ENCODE measurements around the gene LAMC2. TPM values are rescaled to one million over a fixed set of nuclear protein-coding genes. Genes with fewer than 3 reads are reported as not detected.

LAMC2 gene
- total and polyA plus RNA-seq, 10 of the 15 experiments (the other 5 are each of a cell fraction or from before 2014, with no cell fraction given) = 0.27 to 1.5 (median 0.92) TPM

GRCh38 chr1:183209533-183210158 lies 23.6 kb downstream of the LAMC2 start:
- no TSS peak for BruUV-seq (replicated peaks)
- Histone ChIP-seq H3K27me3 (replicated peaks in 1 of 2; ENCODE audit: control insufficient read depth in 2 of 2, insufficient read depth in 2 of 2, low read length in 1 of 2) (no peaks in the 10 kb centered on the region; a peak in 1 of 4 replicates), H4K20me1 (ENCODE audit: control insufficient read depth, insufficient read depth) (no peaks in the 10 kb centered on the region), H3K4me3 (no peak overlapping the region), H3K4me1 (ENCODE audit: control insufficient read depth, insufficient read depth, low read length) (no peaks in the 10 kb centered on the region), H2AFZ (ENCODE audit: control insufficient read depth, low read depth, low read length) (0 out of 2 replicates have a peak overlapping the region, but pooled peaks have one; percentile 15), H3K79me2 (ENCODE audit: control insufficient read depth, insufficient read depth, low read length) (no peaks in the 10 kb centered on the region), H3K9ac (ENCODE audit: control insufficient read depth, insufficient read depth, low read length) (no peak overlapping the region), H3K4me2 (ENCODE audit: control insufficient read depth, insufficient read depth) (no peak overlapping the region), H3K9me3 (replicated peaks; ENCODE audit: control insufficient read depth, insufficient read depth, low read length) (no peaks in the 10 kb centered on the region), H3K27ac (ENCODE audit: control insufficient read depth, insufficient read depth) (no peak overlapping the region), H3K36me3 (ENCODE audit: control insufficient read depth in 2 of 2, insufficient read depth in 2 of 2, low read length in 1 of 2) (no peaks in the 10 kb centered on the region)
- ChIA-PET POLR2A (interaction anchor here (1.0 kb wide), 1 partner anchor 47 kb away, joined by 4 read pairs; no protein-coding TSS in a partner anchor), SMC1A (ENCODE audit: uncharacterized antibody, unreplicated experiment) (interaction anchor here (0.8 to 2.8 kb wide), 7 partner anchors 12 to 97 kb away, joined by 3 to 9 read pairs (median 3); no protein-coding TSS in a partner anchor), CTCF (interaction anchor here (0.5 to 2.4 kb wide), 3 partner anchors 18 to 1316 kb away, joined by 3 to 11 read pairs (median 8); no protein-coding TSS in a partner anchor), RAD21 (ENCODE audit: unreplicated experiment) (interaction anchor here (1.5 to 1.6 kb wide), 2 partner anchors 16 to 18 kb away, joined by 5 to 7 read pairs; no protein-coding TSS in a partner anchor)
- TF ChIP-seq ZBTB4 (CRISPR knock-in tag; IDR thresholded peaks at IDR 0.05) (no peak), HDGF (IDR thresholded peaks at IDR 0.05) (no peak), CHD4 (IDR thresholded peaks at IDR 0.05) (no peak), ZNF384 (IDR thresholded peaks at IDR 0.05; ENCODE audit: borderline replicate concordance, low read depth, low read length) (no peak), MLLT1 (IDR thresholded peaks at IDR 0.05) (no peak), GABPA (IDR thresholded peaks at IDR 0.05; ENCODE audit: low read depth) (no peak), CREM (IDR thresholded peaks at IDR 0.05; ENCODE audit: low read depth) (0 out of 2 replicates have a peak, but pooled peaks have one; percentile 11), RBBP5 (conservative IDR thresholded peaks at IDR 0.05) (no peak), SIN3A (IDR thresholded peaks at IDR 0.05; ENCODE audit: low read depth, low read length) (no peak), SREBF2 (IDR thresholded peaks at IDR 0.05; ENCODE audit: low read length) (no peak), ATF3 (IDR thresholded peaks at IDR 0.05; ENCODE audit: borderline replicate concordance, extremely low read depth, low read depth, low read length) (no peak), MXI1 (IDR thresholded peaks at IDR 0.05; ENCODE audit: low read depth, low read length) (no peak), NRF1 (conservative IDR thresholded peaks at IDR 0.05; ENCODE audit: low read depth, low read length) (no peak), RFX5 (IDR thresholded peaks at IDR 0.05; ENCODE audit: low read depth, low read length) (no peak), JUNB (IDR thresholded peaks at IDR 0.05) (peak; percentile 81), POLR2A (IDR thresholded peaks at IDR 0.05; ENCODE audit: low read depth, low read length) (no peak)
- DNase-seq (ENCODE audit: low read depth, low spot score) = no peak
- peak; percentile 97 for ATAC-seq
- in situ Hi-C loops (cut with MboI) (no loop called here), intact Hi-C loops (cut with micrococcal nuclease; ENCODE audit: unreplicated experiment) (loop anchor here (10.0 kb wide), 1 partner anchor 65 kb away; no protein-coding TSS in a partner anchor)
- FAIRE-seq = peak; percentile 35
